ENCODE data around the gene MAP4.

MAP4 gene

DNA sequence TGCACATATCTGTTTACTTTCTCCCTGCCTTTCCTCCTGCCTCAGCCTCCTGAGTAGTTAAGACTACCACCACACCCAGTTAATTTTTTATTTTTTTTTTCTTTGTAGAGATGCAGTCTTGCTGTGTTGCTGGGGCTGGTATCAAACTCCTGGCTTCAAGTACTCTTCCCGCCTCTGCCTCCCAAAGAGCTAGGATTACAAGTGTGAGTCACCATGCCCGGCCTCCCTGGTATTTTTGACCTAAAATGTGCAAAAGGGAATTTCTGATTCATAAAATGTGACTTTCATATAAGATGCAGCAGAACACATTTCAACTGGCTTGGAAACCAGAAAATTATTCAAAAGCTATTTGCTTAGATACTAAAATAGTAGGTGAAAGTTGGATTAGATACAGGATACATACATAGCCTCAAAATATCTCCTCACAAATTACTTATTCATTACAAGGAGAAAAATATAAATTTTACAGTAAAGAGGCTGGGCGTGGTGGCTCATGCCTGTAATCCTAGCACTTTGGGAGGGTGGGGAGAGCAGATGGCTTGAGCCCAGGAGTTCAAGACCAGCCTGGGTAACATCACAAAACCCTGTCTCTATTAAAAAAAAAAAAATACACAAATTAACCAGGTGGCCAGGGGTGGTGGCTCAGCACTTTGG is 32.0 kb downstream of the MAP4 start (continued):
- TF ChIP-seq ZFP37 (tag by site-specific recombination; IDR thresholded peaks at IDR 0.05): no peak
- TF ChIP-seq ZNF10 (tag by site-specific recombination; IDR thresholded peaks at IDR 0.05): no peak
- TF ChIP-seq ZNF221 (tag by site-specific recombination; IDR thresholded peaks at IDR 0.05; ENCODE audit: borderline replicate concordance): no peak
- TF ChIP-seq, protein P1, sequence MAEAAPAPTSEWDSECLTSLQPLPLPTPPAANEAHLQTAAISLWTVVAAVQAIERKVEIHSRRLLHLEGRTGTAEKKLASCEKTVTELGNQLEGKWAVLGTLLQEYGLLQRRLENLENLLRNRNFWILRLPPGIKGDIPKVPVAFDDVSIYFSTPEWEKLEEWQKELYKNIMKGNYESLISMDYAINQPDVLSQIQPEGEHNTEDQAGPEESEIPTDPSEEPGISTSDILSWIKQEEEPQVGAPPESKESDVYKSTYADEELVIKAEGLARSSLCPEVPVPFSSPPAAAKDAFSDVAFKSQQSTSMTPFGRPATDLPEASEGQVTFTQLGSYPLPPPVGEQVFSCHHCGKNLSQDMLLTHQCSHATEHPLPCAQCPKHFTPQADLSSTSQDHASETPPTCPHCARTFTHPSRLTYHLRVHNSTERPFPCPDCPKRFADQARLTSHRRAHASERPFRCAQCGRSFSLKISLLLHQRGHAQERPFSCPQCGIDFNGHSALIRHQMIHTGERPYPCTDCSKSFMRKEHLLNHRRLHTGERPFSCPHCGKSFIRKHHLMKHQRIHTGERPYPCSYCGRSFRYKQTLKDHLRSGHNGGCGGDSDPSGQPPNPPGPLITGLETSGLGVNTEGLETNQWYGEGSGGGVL (tag by site-specific recombination; IDR thresholded peaks at IDR 0.05): no peak
- TF ChIP-seq, protein P2, sequence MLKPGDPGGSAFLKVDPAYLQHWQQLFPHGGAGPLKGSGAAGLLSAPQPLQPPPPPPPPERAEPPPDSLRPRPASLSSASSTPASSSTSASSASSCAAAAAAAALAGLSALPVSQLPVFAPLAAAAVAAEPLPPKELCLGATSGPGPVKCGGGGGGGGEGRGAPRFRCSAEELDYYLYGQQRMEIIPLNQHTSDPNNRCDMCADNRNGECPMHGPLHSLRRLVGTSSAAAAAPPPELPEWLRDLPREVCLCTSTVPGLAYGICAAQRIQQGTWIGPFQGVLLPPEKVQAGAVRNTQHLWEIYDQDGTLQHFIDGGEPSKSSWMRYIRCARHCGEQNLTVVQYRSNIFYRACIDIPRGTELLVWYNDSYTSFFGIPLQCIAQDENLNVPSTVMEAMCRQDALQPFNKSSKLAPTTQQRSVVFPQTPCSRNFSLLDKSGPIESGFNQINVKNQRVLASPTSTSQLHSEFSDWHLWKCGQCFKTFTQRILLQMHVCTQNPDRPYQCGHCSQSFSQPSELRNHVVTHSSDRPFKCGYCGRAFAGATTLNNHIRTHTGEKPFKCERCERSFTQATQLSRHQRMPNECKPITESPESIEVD (tag by site-specific recombination; IDR thresholded peaks at IDR 0.05): peak; percentile 92
- no peak for TF ChIP-seq ZNF585B (tag by site-specific recombination; IDR thresholded peaks at IDR 0.05)
- no peak for TF ChIP-seq ZNF223 (tag by site-specific recombination; IDR thresholded peaks at IDR 0.05)
- TF ChIP-seq ZNF157 (tag by site-specific recombination; IDR thresholded peaks at IDR 0.05): no peak
- TF ChIP-seq, protein P3, sequence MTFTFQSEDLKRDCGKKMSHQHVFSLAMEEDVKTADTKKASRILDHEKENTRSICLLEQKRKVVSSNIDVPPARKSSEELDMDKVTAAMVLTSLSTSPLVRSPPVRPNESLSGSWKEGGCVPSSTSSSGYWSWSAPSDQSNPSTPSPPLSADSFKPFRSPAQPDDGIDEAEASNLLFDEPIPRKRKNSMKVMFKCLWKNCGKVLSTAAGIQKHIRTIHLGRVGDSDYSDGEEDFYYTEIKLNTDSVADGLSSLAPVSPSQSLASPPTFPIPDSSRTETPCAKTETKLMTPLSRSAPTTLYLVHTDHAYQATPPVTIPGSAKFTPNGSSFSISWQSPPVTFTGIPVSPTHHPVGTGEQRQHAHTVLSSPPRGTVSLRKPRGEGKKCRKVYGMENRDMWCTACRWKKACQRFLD (tag by site-specific recombination; IDR thresholded peaks at IDR 0.05): no peak
- no peak for TF ChIP-seq ZNF426 (tag by site-specific recombination; IDR thresholded peaks at IDR 0.05)
- TF ChIP-seq KLF8 (tag by site-specific recombination; IDR thresholded peaks at IDR 0.05): peak; percentile 54; the same call in 1 of the 2 replicates
- no peak for TF ChIP-seq ZNF776 (tag by site-specific recombination; IDR thresholded peaks at IDR 0.05; ENCODE audit: borderline replicate concordance)
- no peak for TF ChIP-seq ZNF843 (tag by site-specific recombination; IDR thresholded peaks at IDR 0.05)
- TF ChIP-seq, protein P4, sequence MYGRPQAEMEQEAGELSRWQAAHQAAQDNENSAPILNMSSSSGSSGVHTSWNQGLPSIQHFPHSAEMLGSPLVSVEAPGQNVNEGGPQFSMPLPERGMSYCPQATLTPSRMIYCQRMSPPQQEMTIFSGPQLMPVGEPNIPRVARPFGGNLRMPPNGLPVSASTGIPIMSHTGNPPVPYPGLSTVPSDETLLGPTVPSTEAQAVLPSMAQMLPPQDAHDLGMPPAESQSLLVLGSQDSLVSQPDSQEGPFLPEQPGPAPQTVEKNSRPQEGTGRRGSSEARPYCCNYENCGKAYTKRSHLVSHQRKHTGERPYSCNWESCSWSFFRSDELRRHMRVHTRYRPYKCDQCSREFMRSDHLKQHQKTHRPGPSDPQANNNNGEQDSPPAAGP (tag by site-specific recombination; IDR thresholded peaks at IDR 0.05): no peak
- no peak for TF ChIP-seq ZNF747 (tag by site-specific recombination; IDR thresholded peaks at IDR 0.05)
- TF ChIP-seq, protein P5, sequence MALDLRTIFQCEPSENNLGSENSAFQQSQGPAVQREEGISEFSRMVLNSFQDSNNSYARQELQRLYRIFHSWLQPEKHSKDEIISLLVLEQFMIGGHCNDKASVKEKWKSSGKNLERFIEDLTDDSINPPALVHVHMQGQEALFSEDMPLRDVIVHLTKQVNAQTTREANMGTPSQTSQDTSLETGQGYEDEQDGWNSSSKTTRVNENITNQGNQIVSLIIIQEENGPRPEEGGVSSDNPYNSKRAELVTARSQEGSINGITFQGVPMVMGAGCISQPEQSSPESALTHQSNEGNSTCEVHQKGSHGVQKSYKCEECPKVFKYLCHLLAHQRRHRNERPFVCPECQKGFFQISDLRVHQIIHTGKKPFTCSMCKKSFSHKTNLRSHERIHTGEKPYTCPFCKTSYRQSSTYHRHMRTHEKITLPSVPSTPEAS (tag by site-specific recombination; IDR thresholded peaks at IDR 0.05): no peak
- TF ChIP-seq, protein P6, sequence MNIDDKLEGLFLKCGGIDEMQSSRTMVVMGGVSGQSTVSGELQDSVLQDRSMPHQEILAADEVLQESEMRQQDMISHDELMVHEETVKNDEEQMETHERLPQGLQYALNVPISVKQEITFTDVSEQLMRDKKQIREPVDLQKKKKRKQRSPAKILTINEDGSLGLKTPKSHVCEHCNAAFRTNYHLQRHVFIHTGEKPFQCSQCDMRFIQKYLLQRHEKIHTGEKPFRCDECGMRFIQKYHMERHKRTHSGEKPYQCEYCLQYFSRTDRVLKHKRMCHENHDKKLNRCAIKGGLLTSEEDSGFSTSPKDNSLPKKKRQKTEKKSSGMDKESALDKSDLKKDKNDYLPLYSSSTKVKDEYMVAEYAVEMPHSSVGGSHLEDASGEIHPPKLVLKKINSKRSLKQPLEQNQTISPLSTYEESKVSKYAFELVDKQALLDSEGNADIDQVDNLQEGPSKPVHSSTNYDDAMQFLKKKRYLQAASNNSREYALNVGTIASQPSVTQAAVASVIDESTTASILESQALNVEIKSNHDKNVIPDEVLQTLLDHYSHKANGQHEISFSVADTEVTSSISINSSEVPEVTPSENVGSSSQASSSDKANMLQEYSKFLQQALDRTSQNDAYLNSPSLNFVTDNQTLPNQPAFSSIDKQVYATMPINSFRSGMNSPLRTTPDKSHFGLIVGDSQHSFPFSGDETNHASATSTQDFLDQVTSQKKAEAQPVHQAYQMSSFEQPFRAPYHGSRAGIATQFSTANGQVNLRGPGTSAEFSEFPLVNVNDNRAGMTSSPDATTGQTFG (tag by site-specific recombination; IDR thresholded peaks at IDR 0.05; ENCODE audit: borderline replicate concordance): no peak
- no peak for TF ChIP-seq ZNF121 (tag by site-specific recombination; IDR thresholded peaks at IDR 0.05)
- TF ChIP-seq ZNF610 (tag by site-specific recombination; IDR thresholded peaks at IDR 0.05; ENCODE audit: borderline replicate concordance): no peak
- TF ChIP-seq, protein P7, sequence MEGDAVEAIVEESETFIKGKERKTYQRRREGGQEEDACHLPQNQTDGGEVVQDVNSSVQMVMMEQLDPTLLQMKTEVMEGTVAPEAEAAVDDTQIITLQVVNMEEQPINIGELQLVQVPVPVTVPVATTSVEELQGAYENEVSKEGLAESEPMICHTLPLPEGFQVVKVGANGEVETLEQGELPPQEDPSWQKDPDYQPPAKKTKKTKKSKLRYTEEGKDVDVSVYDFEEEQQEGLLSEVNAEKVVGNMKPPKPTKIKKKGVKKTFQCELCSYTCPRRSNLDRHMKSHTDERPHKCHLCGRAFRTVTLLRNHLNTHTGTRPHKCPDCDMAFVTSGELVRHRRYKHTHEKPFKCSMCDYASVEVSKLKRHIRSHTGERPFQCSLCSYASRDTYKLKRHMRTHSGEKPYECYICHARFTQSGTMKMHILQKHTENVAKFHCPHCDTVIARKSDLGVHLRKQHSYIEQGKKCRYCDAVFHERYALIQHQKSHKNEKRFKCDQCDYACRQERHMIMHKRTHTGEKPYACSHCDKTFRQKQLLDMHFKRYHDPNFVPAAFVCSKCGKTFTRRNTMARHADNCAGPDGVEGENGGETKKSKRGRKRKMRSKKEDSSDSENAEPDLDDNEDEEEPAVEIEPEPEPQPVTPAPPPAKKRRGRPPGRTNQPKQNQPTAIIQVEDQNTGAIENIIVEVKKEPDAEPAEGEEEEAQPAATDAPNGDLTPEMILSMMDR (tag by site-specific recombination; IDR thresholded peaks at IDR 0.05): no peak
- TF ChIP-seq PRDM1 (tag by site-specific recombination; IDR thresholded peaks at IDR 0.05): peak; percentile 44; the same call in 1 of the 2 replicates
- TF ChIP-seq ZNF19 (tag by site-specific recombination; IDR thresholded peaks at IDR 0.05; ENCODE audit: low read depth): no peak
- TF ChIP-seq ZNF274 (IDR thresholded peaks at IDR 0.05; ENCODE audit: low read length): no peak
- TF ChIP-seq ZNF274 (tag by site-specific recombination; IDR thresholded peaks at IDR 0.05; ENCODE audit: borderline replicate concordance): no peak
- TF ChIP-seq GLIS2 (tag by site-specific recombination; IDR thresholded peaks at IDR 0.05): no peak
- no peak for TF ChIP-seq HOXA7 (CRISPR knock-in tag; IDR thresholded peaks at IDR 0.05; ENCODE audit: borderline replicate concordance)
- TF ChIP-seq WT1 (tag by site-specific recombination; IDR thresholded peaks at IDR 0.05): peak; percentile 85
- no peak for TF ChIP-seq IKZF3 (tag by site-specific recombination; IDR thresholded peaks at IDR 0.05)
- 0 out of 2 replicates have a peak, but pooled peaks have one; percentile 18 for TF ChIP-seq ZNF366 (tag by site-specific recombination; conservative IDR thresholded peaks at IDR 0.05)
- TF ChIP-seq ZNF133 (tag by site-specific recombination; IDR thresholded peaks at IDR 0.05): no peak

Data from HEK293 (cell line).